NCI-H1436 (cell line): ENCODE data around the gene TSC22D2.
"Not testable (repeated sequence)": the region's sequence is repeated elsewhere in the genome, so short reads cannot be mapped to it uniquely, and the experiment has no call there.

Experiments
- DNase-seq: peaks from one replicate; lab custom pipeline; 2025; lab: John Stamatoyannopoulos, UW

TSC22D2 gene

DNA sequence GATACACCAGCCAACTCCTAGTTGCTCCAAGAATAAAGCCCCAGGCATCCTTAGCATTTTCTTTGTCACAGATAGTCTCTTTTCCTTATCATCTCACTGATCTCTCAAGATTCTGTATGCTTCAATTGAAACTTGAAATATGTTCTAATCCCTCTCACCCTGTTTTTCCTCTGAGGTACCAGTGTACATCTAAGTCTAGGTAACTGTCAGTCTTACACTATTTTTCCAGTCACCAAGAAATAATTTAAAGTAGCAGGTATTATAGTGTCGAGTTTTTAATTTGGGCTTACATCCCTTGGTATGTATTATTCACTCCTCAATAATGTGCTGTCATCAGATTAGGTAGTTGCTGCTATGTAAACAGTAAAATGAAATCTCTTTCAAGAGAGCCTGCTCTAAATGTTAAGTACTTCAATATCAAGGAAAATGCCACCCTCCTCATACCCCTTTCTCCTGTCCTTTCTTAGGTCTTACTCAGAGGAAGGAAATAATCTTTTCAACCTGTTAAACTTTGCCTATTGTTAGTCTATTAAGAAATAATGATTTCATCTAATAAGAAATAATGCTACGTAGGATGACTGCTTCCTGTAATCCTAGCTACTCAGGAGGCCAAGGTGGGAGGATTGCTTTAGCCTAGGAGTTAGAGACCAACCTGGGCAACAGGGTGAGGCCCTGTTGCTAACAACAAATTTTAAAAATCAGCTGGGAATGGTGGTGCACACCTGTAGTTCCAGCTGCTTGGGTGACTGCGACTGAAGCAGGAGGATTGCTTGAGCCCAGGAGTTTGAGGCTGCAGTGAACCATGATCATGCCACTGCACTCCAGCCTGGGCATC, 39.8 kb downstream of the TSC22D2 start:
- DNase-seq = no peak

DNA sequence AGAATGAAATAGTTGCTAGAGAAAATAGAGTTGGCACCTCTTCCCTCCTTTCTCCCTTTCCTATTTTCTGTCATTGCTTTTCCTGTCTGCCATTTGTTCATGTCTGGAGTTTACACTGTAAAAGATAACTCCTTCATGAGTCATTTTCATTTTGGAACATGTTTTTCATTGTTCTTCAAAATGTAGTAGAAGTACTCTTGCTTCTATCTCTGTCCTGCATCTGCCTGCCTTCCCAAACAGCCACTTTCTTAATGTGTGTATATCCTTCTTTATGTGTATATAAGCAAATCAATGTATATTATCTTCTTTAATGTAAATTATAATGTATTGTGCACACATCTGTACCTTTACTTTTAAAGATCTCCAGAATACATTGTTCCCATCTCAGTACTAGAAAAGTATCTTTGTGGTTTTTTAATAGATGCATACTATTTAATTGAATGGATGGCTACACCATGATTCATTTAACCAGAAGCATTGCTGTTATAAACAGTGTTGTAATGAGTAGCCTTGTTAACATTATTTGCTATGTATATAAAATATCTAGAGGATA, 41.1 kb downstream of the TSC22D2 start:
- no peak for DNase-seq

DNA sequence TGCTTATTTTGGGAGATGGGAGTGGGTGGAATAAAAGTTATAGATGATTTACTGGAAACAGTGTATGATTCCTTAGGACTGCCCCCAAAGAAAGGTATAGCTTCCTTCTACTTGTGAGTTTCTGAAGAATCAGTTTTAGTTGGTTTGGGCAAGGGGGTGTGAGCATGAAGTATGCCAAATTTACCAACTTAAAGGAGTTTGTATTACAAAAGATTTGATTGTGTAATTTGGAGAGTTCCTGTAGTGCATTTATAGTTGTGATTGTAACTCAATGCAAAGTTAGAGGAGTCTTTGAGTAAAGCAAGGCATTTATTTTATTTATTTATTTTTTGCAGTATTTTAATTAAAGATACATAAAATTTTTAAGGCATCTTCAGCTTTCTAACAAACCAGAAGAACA, 42.8 kb downstream of the TSC22D2 start:
- DNase-seq = no peak

DNA sequence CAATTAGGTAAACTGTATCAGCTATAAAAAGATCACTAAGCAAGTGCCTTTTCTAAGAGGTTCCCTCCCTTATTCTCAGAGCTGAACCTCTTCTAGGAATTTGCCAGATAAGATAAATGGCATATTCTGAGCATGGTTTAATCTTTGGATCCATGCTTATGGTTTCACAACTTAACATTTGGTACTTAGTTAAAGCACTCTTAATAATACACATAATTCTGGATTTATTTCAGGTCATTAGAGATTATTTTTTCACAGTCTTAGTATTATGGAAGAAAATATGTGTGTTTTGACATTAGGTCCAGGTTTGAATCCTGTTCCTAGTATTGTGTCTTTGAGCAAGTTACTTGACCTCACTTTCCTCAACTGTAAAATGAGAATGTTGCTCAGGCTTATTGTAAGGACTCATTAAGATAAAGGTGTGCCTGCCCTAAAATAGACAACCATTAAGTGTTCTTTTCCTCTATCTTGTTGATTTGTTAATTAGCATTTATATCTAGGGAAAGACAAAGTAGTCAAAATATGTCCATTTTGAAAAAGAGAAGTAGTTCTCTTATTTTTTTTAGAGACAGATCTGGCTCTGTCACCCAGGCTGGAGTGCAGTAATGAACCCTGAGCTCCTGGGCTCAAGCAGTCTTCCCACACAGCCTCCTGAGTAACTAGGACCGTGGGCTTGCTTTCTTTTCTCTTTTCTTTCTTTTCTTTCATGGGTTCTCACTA, 43.4 kb downstream of the TSC22D2 start:
- no peak for DNase-seq

DNA sequence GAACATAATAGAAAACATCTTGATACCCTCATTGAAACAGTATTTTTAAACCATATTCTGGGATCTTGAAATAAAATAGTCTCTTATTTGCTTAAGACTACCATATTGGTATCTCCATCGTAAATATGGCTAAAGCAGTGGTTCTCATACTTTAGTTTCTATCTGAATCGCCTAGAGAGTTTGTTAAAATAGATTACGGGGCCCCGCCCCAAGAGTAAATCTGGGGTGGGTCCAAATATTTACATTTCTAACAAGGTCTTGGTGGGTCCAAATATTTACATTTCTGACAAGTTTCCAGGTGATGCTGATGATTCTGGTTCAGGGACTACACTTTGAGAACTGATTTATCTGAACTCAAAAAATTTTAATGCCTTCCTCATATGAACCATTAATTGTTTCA, 45.3 kb downstream of the TSC22D2 start:
- DNase-seq = no peak

DNA sequence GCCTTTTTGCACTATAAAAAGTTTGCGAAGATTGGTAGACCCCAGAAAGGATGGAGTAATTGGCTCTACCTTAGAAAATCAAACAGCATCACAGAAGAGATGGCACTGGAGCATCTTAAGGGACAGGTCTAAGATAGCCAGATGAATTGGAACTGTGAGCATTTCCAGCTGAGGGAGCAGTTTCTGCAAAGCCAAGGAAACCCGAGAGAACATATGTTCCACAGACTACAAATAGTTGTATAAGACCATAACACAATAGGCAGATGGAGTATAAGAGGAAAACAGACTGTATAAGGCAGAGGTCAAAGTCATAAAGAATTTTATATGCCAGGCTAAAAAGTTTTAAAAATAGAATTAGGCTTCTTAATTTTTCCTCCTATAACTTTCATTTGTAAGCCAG, 46.0 kb downstream of the TSC22D2 start:
- DNase-seq = no peak

DNA sequence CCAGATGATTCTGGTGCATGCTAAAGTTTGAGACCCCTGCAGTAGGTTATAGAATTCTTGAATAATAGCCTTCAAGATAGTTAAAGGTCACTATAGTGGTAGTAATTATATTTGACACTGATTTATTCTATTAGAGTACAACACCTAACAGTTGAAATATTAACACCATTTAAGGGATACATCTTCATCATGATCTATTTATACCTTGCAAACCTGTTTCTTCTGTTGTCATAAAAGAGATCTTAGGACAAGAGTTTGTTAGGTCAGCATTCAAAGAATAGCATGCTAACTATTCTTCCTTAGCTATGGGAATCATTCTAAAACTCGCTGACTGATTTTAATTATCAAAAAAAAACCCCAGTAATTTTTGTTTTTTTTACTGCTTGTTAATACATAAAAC, 46.5 kb downstream of the TSC22D2 start:
- no peak for DNase-seq

DNA sequence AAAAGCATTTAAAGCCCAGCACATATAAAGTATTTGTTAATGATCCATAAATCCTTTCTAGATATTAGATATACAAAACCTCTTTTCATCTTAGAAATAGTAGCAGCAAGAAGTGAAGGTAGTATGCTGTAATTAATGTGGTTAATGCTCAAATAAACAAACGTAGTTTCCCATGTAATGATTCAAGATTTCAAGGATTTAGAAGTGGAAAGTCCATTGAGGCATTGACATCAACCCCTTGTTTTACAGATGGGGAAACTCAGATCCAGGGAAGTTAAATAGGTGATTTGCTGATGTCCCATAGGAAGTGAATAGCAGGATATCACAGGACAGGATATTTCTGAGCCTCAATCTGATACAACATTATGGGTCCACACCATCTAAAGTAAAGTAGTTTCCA, 47.2 kb downstream of the TSC22D2 start:
- no peak for DNase-seq

DNA sequence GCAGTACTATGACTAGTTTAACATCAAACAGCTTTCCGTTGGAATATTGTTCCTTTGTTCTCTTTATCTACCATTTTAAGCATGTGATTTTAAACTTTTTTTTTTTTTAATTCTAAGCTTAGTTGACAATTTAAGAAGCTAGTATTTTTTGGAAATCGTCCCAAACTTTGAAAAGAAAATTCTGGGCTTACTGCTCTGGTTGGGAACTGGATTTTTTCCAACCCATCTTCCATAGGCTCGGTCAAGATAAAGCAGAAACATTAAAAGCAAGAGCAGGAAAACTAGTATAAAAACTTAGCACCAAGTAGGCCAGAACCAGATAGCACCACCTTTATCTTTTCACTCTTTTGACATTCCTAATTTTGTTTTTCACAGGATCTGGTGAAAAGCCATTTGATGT, 49.9 kb downstream of the TSC22D2 start:
- no peak for DNase-seq

DNA sequence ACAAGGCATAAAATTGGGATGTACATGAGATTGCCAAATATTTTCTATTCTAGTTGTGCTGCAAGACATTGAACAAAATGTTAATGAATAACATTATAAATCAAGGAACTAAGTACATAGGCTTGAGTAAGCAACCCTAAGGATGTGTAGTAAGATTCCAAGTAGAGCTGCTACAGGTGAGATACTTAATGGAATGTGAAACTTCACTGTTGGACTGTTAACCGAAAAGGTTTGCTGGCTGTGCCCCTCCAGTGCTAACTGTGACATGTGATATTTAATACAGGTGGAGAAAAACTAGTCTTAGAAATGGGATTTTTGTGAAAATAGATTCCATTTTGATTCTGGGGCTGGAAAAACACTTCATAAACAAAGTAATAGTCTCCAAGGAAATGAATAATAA, 52.4 kb downstream of the TSC22D2 start:
- no peak for DNase-seq

DNA sequence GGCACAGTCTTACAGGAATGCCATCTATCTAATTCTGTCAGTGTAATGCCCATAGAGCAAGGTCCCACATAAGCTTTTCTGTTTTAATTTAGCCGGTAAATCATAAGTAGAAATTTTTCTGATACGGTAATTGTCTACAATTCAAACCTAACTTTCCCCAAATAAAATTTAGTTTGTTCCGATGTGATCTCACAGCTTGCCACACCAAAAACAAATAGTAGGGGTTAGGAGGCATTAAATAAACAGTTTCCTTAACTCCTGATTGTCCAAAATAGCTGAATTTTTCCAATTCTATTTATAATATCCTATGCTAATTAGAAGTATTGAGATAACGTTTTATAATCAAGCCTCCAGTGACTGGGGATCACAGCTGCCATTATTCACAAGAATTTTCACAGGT, 53.3 kb downstream of the TSC22D2 start:
- no peak for DNase-seq

DNA sequence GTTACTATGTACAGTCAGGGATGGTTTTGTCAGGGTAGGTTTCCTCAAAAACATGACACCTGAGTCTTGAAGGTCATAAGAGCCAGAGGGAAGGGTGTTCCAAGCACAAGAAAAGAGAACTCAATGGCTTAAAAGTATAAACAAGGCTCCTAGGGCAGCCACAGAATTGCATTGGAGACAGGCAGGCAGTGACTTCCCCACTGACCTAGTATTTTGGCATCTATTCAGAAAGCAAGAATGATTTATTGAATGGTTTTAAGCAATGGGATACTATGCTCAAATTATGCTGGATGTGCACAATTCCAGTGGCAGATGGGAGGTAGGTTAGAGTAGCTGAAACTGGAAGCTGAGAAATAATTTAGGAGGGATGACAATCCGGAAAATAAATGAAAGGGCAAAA, 54.0 kb downstream of the TSC22D2 start:
- no peak for DNase-seq

DNA sequence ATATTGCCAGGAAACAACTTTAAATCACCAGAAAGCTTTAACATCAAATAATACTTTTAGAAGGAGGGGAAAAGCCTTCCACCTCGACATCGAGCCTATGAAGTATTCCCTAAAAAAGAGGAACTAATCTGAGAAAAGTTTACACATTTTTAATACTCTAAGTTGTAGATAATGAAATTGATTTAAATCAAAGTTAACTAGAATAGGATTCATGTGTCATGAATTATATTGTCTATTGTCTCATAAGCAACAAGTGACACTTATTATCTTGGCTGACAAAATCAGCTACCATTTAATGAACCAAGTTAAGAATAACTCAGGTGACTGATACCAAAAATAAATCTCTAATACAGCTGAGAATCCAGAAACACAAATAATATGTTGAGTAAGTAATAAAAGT, 56.6 kb downstream of the TSC22D2 start:
- DNase-seq = no peak

DNA sequence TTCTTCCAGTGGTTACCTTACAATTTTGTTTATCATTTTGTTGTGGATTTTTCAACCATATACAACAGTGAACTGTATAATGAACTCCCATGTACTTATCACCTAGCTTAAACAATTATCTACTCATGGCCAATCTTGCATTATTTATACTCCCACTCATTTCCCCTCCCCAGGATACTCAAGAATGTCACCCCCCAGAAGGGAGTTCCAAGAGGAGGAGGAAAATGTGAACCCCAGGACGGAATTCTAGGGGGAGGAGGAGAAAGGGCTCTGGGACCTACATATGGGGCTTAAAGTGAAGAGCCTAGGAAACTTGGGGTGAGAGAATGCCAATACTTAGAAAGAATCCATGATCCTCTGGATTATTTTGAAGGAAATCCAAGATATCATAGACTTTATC, 59.3 kb downstream of the TSC22D2 start:
- no peak for DNase-seq

DNA sequence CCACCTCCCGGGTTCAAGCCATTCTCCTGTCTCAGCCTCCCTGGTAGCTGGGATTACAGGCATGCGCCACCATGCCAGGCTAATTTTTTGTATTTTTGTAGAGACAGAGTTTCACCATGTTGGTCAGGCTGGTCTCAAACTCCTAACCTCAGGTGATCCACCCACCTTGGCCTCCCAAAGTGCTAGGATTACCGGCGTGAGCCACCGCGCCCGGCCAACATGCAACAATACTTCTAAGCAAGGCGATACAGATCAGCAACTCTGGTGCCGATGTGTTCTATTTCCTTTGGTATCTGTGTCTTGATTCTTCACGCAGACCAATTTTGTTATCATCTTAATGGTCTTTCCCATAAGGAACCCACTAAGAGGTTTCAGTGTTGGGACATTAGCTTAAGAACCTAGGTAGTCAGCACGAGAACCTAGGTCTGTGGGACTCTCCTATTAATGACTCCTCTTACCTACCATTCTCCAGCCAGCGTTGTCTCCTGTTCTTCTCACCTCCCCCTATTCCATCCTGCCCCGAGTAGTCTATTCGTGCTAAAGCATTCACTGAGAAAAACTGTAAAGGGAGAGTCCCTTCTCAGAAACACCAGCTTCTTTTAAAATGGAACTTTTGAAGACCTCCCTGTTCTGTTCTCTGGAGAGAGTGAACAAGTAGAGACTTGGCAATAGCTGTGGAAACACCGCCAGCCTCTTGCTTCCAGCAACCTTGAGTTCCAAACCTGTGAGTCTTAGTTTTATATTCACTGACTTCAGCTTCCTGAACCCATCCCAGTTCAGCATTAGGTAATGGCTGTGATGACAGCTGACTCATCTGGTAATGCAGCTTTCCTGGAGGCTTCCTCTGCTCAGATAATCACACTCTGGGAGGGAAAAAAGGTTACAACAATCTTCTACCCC, 61.2 kb downstream of the TSC22D2 start:
- DNase-seq = no peak

DNA sequence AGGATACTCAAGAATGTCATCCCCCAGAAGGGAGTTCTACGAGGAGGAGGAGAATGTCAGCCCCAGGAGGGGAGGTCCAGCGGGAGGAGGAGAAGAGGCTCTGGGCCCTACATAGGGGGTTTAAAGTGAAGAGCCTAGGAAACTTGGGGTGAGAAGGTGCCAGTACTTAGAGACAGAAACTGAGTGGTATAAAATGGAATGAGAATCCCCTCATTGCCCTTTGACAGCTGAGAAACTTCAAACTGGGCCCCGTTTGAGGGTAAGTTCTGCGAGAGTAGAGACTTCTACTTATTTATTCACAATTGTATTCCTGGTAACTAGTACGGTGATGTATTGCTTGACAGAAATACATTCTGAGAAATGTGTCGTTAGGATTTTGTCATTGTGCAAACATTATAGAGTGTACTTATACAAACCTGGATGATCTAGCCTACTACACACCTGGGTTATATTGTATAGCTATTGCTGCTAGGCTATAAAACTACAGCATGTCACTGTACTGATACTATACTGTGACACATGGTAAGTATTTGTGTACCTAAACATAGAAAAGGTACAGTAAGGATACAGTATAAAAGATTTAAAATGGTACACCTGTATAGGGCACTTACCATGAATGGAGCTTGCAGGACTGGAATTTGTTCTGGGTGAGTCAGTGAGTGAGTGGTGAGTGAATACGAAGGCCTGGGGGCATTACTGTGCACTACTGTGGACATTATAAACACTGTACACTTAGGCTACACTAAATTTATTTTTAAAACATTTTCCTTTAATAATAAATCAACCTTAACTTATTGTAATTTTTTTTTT, 62.0 kb downstream of the TSC22D2 start:
- no peak for DNase-seq

DNA sequence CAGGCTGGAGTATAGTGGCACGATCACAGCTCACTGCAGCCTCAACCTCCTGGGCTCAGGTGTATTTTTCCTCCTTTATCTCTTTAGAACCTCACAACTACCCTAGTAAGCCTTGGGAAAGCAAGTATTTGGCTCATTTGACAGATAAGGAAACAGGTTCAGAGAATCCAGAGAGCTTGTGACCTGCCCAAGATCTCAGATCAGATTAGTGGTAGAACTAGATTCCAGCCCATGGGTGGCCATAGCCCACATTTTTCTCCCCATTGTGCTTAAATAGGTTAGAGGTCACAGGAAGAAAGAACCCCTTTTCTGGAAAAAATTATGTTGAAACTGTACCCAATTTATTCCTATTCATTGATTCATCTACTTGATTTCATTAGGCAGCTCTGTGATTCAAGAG, 64.3 kb downstream of the TSC22D2 start:
- DNase-seq = no peak

DNA sequence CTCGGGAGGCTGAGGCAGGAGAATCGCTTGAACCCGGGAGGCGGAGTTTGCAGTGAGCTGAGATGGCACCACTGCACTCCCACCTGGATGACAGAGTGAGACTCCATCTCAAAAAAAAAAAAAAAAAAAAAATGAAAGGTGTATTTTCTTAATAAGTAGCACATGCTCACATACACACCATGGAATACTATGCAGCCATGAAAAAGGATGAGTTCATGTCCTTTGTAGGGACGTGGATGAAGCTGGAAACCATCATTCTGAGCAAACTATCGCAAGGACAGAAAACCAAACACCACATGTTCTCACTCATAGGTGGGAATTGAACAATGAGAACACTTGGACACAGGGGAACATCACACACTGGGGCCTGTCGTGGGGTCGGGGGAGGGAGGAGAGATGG, 65.1 kb downstream of the TSC22D2 start:
- DNase-seq = not testable (repeated sequence)

DNA sequence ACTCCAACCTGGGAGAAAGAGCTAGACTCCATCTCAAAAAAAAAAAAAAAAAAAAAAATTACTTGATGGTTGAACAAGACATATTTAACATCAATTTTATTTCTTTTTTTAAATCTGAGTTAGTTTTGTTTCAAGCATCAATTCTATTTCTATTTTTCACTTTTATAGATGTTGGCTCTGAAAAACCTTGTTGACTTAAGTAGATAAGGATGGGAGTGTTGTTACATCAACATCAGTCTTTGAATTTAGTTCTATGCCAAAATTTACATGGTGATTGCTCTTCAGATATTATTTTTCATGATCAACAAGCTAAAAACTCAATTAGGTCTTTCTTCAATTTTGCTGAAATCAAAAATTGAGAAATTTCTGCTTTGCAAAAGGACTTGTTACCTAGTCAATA, 71.3 kb downstream of the TSC22D2 start:
- DNase-seq = no peak

DNA sequence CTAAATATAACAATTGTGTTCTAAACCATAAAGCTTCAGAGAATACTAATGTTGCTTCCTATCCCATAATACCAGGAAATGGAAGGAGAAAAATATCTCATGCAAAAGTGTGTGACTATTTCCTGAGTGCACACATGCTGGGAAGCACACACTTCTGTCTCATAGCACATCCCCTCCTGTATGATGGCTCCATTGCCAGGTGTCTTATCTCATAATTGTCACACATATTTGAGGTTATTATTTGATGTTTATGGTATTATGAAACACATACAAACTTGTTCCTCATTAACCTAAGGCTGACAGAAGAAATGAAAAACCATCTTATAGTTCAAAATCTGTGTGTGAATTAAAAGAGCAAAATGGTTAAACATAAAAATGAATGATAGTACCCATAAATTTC, 72.8 kb downstream of the TSC22D2 start:
- no peak for DNase-seq

DNA sequence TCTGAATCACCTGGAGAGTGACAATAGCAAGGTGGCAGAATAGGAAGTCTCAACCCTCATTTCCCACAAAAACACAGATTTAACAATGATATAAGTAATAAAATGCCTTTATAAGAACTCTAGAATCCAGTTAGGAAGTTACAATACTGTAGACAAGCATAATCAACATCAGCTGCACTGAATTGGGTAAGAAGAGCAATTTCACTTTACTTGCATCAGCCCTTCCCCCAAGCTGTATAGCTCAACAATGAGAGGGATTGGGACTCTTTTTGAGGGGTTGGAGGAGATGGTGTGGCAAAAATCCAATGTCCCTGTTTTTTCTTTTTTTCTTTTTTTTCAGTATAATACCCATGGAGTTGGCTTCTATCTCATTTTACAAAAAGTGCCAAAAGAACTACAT, 75.1 kb downstream of the TSC22D2 start:
- no peak for DNase-seq

DNA sequence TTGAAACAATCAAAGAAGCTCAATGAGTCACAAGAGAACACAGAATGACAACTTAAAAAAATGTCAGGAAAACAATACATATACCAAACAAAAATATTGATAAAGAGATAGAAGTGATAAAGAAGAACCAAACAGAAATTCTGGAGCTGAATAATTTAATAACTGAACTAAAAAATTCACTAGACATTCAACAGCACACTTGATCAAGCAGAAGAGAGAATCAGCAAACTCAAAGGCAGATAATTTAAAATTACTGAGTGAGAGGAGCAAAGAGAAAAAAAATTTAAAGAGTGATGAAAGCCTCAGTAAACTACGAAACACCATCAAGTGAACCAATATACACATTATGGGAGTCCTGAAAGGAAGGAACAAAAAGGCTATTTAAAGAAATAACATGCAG, 76.3 kb downstream of the TSC22D2 start:
- DNase-seq = no peak
